NCI-H2227 (cell line): ENCODE measurements around the gene EXOC1L.
A peak's percentile ranks its signal among the peaks of the same experiment; 100 is the strongest.
"Not testable (repeated sequence)": the region's sequence is repeated elsewhere in the genome, so short reads cannot be mapped to it uniquely, and the experiment has no call there.

Experiments
- DNase-seq: peaks from one replicate; lab custom pipeline; 2025; ENCODE audit not compliant: unreplicated experiment; lab: John Stamatoyannopoulos, UW

The EXOC1L gene

DNA sequence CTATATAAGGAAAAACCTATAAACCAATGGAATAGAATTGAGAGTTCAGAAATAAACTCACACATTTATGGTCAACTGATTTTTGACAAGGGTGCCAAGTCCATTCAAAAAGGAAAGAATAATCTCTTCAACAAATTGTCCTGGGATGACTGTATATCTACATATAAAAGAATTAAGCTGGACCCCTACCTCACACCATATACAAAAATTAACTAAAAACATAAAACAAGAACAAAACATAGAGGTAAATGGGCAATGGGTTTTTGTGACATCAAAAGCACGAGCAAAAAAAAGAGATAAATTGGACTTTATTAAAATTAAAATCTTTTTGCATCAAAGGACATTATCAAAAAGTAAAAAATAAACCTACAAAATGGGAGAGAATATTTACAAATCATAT is 18.3 kb downstream of the EXOC1L start:
- no peak for DNase-seq

DNA sequence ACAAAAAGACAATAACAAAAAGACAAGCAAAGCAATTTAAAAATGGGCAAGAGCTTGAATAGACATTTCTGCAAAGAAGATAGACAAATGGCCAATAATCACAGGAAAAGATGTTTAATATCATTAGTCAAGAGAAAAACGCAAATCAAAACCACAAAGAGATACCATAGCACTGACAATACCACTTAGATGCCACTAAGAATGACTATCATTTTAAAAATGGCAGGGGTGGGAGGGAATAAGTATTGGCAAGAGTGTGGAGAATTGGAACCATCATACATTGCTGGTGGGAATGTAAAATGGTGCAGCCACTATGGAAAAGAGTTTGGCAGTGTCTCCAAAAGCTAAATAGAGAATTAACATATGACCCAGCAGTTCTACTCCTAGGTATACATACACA is 18.8 kb downstream of the EXOC1L start:
- no peak for DNase-seq

DNA sequence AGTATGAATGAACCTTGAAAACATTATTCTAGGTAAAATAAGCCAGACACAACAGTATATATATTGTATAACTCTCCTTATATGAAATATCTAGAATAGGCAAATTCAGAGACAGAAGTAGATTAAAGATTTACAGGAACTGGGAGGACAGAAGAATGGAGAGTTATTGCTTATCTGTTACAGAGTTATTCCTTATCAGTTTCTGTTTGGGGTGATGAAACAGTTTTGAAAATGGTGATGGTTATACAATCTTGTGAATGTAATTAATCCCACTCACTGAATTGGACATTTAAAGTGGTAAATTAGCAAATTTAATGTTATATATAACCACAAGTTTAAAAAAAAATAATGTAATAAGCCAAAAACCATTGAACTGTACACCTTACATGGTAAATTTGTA is 19.4 kb downstream of the EXOC1L start:
- no peak for DNase-seq

DNA sequence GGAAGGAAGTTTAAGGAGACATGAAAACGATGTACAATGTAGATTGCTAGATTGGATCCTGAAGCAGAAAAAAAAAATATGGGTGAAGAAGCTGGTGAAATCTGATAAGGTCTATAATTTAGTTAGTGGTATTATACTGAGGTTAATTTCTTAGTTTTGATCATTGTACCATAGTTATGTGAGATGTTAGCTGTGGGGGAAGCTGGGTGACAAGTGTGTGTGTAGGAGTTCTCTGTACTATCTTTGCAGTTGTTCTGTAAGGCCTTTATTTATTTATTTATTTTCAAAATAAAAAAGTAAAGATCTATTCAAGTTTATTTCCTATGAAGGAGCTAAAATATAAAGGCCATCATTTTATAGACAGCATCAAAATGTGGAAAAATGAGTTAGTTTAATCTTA is 21.4 kb downstream of the EXOC1L start:
- DNase-seq = no peak

DNA sequence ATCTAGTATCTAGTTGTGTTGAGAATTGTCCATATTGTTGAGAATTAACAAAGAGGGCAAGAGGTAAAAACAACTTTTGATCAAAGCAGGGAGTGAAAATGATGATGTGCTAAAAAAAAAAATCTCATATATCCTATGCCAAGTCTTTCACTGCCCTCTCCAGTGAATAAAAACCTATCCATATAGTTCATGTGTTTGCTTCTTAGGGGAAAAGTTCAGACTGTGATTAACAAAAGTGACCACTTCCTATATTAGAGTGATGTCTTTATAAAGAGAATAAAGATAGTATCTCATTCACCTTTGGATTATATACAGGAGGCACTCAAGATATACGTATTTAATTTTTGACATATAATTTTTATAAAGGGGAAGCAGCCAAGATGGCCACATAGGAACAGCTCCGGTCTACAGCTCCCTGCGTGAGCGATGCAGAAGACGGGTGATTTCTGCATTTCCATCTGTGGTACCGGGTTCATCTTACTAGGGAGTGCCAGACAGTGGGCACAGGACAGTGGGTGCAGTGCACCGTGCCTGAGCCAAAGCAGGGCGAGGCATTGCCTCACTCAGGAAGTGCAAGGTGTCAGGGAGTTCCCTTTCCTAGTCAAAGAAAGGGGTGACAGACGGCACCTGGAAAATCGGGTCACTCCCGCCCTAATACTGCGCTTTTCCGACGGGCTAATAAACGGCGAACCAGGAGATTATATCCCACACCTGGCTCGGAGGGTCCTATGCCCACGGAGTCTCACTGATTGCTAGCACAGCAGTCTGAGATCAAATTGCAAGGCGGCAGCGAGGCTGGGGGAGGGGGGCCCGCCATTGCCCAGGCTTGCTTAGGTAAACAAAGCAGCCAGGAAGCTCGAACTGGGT is 22.0 kb downstream of the EXOC1L start:
- not testable (repeated sequence) for DNase-seq

DNA sequence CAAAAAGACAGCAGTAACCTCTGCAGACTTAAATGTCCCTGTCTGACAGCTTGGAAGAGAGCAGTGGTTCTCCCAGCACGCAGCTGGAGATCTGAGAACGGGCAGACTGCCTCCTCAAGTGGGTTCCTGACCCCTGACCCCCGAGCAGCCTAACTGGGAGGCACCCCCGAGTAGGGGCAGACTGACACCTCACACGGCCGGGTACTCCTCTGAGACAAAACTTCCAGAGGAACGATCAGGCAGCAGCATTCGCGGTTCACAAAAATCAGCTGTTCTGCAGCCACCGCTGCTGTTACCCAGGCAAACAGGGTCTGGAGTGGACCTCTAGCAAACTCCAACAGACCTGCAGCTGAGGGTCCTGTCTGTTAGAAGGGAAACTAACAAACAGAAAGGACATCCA is 22.7 kb downstream of the EXOC1L start:
- not testable (repeated sequence) for DNase-seq

DNA sequence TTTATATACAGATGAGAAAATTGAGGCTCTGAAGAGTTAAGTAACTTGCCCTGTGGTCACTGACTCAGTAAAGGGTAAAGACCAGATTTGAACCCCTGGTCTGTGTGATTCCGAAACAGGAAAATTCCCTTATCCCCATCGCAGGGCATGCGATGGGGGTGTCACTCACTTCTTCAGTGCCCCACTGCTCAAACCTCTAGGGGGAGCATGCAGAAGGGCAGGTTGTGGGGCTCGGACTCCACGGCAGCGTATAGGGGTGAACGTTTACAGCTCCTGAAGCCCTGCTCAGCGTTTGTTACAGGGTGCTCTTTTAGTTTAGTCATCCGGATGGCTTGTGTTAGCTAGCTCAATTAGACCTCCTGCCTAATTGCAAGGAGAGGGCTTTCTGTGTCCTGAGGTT is 30.1 kb downstream of the EXOC1L start:
- DNase-seq = no peak

DNA sequence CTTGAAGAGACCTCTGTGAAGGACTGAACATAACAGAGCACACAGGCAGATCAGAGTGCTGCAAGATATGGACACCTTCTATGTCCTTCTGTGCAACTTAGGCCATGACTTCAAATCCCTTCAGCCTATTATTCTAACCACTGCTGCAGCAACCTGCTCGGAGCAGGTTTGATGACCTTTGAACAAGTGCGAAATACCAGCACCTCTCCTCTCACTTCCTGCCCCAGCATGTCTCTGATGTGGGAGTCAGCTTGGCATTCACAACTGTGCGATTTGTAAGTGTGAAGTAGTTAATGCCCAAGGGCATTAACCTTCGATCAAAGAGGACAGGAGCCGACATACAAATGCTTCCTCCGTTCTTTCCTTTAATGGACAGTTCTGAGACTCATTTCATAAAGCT is 32.3 kb downstream of the EXOC1L start:
- DNase-seq = no peak

DNA sequence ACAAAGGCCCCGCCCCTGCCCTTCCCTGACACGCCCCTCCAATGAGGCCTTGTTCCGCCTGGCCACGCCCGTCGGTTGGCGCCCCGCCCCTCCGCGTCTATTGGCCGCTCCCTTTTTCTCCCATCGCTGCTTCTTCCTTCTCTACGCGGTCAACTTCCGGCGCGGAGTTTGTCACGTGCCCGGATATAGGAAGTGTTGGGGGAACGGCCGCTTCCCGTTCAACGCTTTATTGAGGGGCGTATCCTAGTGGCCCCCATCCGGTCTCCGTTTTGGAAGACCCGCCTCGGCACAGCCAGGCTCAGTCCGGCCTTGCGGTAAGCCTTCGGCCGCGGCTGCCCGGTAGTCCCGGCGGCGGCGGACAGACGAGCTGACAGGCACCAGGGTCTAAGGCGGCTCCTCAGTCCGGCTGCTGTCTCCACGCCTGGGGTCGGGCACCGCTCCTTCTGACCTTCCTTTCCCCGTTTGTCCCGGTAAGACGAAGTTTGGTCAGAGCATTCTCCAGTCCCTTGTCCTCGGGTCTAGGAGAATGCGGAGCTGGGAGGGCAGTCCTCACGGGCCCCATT is 34.0 kb downstream of the EXOC1L start, which contains the start of gene EXOC1:
EXOC1 (plus strand) TSS at position 165 of the 563 bp plus-strand sequence. CDS start 4,676 bp downstream, outside the sequence.
- DNase-seq = peak; percentile 95

DNA sequence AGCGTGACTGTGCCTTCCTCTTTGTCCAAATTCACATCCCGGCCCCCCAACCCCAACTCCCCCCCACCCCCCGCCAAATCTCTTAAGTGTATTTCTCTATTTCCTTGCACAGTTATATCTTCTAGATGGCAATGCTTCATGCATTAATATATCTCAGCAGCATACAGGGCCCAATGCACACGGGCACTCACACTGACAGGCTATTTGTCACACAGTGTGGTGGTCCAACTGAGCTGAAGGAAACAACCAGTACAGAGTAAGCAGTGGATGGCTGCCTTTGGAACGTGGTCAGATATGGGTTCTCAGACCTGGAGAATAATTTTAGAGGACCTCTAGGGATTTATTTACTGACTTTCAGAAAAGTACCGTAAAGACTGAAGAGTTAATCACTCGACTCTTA is 34.5 kb downstream of the EXOC1L start:
- peak; percentile 5 for DNase-seq

DNA sequence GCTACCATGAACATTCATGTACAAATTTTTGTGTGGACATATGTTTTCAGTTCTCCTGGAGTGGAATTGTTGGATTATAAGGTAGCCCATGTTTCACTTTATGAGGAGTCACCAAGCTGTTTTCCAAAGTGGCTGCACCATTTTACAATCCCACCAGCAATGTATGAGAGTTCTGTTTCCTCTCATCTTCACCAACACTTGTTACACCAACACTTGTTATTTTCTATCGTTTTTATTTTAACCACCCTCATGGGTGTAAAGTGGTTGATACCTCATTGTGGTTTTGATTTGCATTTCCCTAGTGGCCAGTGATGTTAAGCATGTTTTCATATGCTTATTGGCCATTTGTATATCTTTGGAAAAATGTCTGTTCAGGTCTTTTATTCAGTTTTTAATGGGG is 38.0 kb downstream of the EXOC1L start:
- DNase-seq = no peak

DNA sequence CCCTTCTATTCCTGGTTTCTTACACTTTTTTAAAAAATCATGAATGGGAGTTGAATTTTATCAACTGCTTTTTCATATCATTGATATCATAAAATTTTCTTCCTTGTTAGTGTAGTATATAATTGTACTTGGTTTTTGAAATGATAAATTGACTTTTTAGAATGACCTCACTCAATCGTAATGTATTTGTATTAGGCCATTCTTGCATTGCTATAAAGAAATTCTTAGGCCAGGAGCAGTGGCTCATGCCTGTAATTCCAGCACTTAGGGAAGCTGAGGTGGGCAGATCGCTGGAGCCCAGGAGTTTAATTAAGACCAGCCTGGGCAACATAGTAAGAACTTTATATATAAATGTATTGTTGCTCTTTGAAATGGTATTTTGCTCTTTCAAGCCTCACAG is 40.1 kb downstream of the EXOC1L start:
- no peak for DNase-seq

DNA sequence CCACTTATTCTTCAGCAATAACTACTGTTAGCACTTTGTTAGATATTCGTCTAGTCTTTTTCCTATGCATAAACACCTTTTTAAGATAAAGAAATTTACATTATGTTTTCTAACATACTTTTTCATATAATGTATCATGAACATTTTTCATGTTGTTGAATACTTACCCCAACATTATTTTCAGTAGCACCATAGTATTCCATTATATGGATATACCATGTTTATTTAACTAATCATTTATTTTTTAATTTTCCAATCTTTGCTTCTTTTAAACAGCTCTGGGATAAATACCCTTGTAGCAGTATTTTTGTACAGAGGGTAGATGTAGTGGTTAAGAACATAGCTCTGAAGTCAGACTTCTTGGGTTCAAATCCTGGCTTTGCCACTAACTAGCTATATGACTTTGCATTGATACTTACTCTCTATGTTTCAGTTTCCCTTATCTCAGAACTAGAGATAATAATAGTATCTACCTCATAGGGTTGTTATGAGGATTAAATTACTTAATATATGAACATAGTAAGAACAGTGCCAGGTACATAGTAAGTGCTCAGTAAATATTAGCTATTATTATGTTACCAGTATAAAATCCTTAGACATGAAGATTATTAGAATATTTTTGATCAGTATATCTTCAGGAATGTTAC is 45.1 kb downstream of the EXOC1L start:
- no peak for DNase-seq

DNA sequence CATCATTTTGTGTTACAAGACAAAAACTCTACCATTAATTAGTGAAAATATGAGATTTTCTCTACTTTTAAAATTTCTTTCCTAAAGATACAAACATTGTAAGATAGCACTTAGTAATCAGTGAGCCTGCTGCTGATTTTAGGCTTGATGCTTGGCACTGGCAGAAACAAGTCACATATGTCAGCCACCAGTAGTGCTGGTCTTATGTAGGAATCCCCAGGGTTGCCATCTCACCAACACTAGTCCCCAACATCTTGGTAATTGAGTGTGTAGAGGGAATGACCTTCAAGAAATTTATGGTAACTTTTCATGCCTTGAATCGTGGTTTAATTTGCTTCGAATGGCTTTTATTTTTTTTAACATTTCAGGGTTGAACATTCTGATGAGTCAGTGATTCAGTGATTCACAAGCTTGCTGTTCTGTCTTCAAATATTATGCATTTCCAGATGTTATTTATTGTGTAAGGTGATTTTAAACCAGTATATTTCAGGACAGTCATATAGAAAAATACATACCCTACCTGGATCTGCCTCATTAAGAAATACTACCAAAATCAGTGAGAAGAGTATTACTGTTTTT is 45.7 kb downstream of the EXOC1L start:
- DNase-seq = no peak

DNA sequence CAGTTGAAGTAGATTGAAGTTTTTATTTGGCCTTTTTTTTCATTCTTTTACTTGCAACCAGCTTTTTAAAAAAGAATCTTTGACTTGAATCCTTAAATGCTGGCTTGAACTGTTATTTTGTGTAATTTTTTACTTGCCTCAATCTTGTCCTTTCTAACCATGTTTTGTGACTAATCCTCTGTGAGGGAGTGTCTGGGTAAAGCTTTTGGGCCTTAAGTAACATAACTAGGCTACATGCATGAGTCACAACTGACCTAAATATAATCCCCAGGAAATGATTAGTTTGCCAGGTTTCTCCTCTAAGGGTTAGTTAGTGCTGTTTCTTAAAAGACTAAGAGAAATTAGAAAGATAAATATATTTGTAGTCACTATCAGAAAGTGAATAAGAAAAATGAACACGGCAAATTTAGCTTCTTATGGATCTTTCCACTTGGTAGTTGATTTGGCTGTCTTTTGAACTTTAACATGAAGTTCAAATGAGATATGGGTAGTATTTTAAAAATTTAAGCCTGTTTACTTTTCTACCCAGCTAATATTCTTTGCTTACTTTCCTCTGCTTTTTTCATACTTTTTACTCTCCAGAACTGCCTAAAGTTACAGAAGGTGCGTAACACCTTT is 46.8 kb downstream of the EXOC1L start:
- DNase-seq = no peak

DNA sequence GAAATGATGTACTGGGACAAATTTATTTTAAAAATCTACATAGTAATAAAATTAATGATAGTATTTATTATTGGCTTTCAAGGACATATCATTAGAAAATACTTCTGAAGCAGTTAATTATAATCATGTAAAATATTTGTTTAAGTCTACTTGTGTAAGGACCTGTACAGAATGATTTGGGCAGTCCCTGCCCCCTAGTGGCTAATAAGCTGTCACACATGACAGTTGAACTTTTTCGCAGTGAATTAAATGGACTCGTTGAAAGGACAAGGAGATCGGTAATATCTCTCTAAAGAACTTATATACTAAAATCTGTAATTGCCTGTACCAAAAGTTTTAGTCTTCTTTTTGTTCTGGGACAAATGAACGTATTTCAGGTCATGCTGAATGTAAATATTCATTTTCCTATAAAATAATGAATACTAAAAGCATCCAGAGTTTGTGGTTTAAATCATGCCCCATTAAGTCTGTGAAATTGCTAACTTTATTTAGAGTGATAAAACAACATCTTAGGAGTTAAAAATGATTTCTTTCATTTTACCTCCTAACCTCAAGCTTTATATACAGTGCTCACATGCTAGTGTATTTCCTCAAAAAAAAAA is 47.5 kb downstream of the EXOC1L start:
- peak; percentile 39 for DNase-seq

DNA sequence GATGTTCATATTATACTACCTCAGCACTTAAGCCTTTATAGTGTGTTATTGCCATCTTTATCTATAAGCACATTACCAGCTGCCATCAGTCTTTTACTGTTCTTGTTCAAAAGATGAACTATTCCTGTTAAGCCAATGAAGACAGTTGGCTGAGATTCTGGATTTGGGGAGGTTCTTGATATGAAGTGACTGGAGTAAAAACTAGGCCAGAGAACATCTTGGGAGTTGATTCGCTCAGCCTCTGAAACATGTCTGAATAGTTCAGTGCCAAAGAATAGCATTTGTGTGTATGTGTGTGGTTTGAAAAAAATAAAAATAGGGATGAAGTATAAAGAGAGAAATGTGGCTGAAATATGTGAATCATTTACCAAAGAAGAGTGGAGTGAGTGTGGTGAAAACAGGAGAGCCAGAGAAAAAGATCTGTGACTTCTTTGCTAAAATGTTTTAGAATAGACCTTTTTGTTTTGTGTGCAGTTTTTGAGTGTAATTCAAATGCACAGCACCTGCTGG is 49.0 kb downstream of the EXOC1L start:
- no peak for DNase-seq

DNA sequence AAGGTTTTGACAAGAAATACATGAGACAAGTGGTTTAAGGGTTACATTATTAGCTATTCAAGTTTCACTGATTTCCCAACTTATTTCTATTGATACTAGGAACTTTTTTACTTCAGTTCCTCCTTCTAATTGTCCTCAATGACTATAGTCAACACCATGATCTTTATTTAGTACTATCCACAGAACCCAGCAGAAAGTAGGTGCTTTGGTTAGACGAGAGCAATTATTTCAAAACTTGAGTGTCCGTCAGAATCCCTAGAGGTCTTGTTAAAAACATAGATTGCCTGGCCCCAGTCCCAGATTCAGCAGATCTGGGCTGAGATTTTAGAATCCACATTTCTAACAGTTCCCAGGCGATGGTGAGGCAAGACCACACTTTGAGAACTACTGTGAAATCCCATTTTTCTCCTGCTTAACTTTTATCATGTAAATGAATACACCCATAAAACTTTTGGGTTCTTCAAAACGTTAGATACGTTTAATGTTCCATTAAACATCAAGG is 51.8 kb downstream of the EXOC1L start:
- DNase-seq = no peak

DNA sequence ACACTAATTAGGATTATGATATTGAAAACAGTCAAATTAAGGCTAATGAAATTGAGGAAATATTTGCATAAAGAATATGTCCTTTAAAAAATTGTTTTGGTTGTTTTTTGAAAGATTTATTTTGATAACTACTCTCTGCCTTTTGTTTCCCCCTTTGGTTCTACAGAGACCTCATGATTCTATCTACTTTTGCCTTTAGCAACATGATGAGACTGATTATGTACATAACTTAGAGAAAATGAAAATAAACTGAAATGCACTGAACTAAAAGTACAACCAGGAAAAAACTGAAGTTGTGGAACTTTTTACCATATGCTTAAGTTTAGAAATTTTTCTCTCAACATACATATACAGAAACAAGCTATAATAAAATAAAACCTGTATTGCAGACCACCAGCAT is 55.2 kb downstream of the EXOC1L start:
- DNase-seq = no peak

DNA sequence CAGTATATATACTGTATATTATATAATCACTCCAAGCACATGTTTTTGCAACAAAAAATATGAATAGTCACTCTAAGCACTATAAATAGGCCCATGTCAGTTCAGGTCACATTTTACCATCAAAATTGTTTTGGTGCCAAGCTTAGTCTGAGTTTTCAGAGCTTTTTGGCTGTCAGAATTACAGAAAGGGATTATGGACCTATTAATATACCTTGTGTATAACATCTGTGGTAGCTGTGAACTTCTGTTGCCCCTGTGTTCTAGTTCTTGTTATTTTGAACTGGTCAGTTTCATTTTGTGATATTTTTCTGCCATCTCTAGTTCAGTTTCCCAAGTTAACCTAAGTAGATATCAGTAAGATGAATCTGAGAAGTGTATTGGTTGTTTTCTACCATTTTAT is 56.8 kb downstream of the EXOC1L start:
- DNase-seq = no peak

DNA sequence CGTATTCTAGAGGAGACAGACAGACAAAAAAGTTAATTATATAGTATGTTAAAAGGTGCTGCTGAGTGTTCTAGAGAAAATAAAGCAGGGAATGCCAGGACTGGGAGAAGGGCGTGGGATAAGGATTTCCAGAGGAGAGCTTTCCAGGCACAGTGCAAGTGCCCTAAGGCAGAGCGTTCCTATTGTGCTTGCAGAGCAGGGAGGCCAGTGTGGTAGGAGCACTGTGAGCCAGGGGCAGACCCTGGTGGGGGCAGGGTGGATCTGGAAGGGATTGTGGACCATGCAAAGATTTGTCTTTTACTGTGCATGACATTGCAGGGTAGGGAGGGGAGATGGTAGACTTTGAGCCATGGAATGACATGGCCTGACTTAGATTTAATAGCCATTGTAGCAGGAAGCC is 59.6 kb downstream of the EXOC1L start:
- no peak for DNase-seq
